Limb (tissue), 2 donors: ENCODE results near the gene PRRG1.
"Not testable (repeated sequence)": the region's sequence is repeated elsewhere in the genome, so short reads cannot be mapped to it uniquely, and the experiment has no call there.

ENCODE experiments used
- DNase-seq, 2 donors: peaks; one replicate each; pipeline ENCODE4 v3.0.0-alpha.2; 2016; ENCODE audit errors: extremely low spot score in 2 of 2

PRRG1 gene

DNA sequence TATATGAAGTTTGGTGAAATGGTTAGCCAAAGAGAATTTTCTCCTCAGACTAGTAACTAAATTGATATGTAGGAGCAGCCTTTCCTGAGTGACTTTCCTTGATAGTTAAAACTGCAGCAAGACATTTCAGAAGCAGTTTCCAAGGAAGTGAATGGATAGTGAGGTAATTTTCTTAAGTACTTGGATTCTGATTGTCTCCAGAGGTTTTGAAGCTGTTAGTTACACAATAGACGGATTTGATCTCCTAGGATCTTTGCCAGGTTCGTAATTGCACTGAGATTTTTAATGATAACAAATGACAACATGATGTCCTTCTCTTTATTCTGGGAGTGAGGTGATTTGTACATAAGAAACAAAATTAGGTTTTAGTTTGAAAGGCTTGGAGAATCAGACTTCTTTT, 29.2 kb downstream of the PRRG1 start:
- no peak for DNase-seq

DNA sequence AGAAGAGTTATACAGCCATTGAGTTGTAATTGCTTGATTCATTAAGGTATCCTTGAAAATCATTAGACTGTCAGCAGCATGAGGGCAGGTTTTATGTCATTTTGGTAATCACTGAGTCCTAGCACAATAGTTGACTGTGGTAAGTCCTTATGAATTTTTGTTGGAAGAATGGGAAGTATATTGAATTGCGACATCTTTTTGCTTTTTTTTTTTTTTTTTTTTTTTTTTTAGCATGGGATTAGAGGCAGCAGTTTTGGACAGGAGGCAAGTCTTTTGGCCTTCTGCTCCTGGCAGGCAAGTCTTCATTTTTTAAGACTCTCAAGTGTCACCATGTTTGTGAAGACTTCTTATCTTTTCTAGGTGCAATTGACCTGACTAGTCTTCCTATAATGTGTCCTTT, 29.7 kb downstream of the PRRG1 start:
- DNase-seq, result no peak

DNA sequence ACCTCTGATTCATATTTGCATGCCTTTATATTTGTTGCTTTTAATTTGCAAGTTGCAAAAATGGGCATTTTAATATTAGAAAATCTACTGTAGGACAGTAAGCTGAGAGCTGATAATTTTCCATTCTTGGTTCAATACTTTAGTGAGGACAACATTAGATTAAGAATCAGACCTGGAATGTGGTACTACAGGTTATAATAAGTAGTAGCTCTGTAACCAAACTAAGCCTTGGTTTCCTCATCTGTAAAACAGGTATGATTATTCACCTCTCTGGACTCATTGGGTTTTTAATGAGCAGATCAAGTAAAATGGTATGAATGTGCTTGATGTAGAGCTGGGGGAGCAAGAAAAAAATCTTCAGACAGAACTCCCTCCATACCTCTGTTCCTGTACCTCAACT, 31.1 kb downstream of the PRRG1 start:
- no peak for DNase-seq

DNA sequence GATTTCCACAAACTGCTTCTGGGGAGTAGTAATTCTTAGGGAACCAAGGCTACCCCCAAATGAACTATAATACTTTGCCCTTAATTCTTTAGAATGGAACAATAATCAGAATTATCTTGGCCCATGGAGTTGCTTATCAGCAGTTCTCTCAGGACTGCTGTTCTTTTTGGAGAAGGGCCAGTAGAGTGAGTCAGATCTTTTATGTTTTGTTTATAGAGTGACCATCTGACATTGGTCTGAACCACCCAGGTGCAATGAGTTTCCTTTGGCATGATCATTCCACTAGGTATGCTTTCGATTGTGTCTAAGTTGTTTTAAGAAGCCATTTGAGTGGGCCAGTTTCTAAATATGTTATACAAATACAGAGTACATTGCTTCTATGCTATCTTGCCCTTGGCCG, 31.8 kb downstream of the PRRG1 start:
- no peak for DNase-seq

DNA sequence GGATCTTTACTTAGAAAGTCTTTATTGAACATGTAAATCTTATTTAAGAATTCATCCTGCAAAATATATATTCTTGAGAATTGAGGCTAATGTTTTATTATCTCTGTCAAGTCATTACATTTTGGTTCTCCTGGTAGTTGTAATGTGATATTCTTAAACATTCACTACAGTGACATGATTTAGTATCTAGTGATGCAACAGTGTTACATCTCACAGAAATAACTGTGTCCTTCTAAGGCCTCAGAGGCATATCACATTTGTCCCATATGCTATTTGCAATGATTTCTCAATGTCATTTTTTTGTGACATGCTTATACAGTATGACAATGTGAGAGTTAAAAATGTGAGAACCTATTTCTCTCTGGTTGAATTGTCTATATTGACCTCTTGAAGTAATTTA, 34.1 kb downstream of the PRRG1 start:
- no peak for DNase-seq

DNA sequence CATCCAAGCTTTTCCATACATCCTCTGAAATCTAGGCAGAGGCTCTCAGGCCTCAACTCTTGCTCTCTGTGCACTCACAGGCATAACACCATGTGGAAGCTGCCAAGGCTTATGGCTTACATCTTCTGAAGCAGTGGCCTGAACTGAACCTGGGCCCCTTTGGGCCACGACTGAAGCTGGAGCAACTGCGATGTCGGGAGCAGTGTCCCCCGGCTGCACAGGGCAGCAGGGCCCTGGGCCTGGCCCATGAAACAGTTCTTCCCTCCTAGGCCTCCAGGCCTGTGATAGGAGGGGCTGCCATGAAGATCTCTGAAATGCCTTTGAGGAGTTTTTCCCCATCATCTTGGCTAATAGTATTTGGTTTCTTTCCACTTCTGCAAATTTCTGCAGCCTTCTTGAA, 39.2 kb downstream of the PRRG1 start:
- no peak for DNase-seq

DNA sequence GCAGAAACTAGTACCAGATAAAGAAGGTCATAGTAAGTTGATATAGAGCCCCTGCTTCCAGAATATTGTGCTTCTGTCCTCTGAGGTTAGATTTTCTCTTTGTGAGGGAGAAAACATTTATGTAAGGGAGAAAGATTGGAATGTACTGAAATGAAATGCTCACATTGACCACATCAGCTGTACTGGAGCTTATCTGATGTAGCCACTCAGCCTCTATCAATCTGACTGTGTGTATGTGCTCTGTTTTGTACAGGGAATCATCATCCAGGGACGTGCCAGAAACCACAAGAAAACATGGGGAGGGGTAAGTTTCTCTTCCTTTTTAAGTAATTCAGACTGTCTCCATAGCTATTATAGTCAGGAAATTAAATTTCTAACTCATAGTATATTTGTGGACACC, 56.8 kb downstream of the PRRG1 start:
- no peak for DNase-seq

DNA sequence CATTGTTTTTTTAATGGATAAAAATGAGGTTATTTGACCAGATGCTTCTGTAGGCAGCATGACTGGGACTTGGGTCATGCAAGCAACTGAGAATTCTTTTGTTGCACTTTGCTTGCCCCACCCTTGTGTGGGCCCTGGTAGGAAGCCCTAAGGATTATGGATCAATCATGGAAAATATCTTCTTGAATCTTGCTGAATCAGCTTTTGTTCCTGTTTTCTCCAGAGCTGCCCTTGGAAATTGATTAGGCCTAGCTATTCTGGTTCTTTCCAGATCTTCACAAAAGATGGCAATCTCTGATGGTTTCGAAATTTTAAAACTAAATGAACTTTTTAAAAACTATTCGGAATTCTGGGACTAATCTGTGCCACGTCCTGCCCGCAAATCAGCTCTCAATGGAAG, 58.6 kb downstream of the PRRG1 start:
- no peak for DNase-seq

DNA sequence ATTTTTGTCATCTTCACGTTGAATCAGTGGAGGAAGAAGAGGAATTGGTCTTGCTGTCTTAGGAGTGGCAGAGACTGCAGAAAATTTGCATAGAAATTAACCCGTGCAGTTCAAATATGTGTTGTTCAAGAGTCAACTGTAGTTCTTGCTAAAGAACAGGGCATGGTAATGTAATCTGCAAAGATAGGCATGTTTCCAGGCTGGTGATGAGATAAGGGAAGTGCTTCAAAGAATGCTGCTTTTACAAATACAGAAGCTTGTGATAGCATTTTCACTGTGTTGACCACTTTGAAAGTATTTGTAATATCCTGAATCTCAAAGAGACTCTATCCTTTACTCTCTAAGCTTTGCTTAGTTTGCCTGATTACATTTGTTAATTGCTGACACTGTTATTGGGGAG, 60.1 kb downstream of the PRRG1 start:
- DNase-seq, result no peak

DNA sequence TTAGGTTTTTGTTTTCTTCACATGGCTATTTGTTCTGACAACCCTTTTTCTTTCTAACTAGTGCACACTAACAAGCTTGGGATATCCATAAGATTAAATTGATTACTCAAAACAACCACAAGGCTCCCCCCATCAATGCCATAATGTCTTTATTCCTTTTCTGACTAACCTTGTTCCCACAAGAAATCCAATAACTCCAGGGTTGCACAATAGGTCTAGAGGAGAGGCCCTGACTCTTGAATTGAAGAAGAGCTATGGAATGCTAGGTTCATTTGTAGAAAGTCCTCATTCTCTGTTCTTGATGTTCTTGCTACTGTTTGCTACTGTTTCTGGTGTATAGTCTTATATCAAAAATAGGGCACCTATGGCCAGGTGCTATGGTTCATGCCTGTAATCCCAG, 71.0 kb downstream of the PRRG1 start:
- no peak for DNase-seq

DNA sequence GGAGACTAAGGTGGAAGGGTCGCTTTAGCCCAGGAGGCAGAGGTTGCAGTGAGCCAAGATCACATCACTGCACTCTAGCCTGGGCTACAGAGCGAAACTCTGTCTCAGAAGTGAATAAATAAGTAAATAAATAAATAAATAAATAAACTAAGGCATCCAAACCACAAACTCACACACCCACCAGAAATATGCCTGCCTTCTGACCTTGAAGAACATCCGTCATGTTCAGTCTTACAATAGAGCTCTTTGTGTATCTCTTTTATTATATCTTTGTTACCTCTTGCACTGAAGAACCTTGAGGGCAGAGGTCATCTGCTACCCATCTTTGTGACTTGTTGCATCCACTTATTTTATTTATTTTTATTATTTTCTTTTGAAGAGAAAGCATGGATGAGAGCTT, 71.6 kb downstream of the PRRG1 start:
- DNase-seq, result no peak

DNA sequence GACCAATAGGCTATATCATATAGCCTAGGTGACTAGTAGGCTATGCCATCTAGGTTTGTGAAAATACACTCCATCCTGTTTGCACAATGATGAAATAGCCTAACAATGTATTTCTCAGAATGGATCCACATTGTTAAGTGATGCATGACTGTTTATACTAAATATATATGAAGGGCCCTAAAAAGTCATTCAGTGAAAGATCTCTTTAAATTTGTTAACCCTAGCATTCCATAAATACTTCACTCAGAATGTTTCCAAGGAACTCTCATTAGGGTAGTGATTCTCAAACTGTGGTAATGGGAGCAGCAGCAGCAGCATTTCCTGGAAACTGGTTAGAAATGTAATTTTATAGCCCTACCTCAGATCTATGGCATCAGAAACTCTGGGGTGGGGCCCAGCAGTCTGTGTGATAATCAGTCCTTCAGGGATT, 74.9 kb downstream of the PRRG1 start:
- no peak for DNase-seq

DNA sequence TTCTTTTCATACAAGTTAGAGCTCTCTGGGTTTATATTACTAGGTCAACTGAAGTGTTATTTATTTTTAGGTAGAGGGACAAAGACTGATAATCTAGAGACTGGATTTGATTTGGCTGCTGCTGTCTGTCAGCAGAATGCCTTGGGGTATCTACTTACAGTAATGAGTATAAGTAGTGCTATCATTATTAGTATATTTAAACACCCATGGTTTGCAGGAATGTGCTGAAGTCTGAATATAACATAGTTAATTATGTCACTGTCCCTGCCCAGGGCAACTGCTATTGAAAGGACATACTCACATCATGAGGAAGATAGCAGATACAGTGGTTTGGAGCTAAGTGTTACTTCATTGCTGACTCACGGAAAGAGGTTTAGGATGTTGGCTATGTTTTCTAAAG, 76.2 kb downstream of the PRRG1 start:
- DNase-seq, result no peak

DNA sequence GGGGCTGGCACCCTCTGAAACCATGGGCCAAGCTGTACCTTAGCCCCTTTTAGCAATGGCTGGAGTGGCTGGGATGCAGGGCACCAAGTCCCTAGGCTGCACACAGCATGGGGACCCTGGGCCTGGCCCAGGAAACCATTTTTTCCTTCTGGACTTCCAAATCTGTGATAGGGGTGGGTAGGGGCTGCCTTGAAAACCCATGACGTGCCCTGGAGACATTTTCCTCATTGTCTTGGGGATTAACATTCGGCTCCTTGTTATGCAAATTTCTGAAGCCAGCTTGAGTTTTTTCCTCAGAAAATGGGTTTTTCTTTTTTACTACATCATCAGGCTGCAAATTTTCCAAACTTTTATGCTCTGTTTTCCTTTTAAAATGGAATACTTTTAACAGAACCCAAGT, 79.8 kb downstream of the PRRG1 start:
- not testable (repeated sequence) for DNase-seq

DNA sequence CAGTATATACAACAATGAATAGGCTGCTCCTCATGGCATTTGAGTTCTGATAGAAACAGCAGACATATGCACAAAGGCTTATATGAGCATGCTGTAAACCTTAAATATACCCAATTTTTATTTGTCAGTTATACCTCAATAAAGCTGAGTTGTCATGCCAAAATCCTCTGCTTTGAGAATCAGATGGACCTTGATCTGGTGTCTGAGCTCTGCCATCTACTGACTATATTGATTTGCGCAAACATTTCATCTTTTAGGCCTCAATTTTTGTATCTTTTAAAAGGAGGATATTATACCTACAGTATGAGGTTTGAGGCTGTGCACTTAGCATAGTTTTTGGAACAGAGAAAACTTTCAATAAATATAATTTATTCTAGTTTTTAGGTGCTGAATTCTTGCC, 85.2 kb downstream of the PRRG1 start:
- DNase-seq, result no peak

DNA sequence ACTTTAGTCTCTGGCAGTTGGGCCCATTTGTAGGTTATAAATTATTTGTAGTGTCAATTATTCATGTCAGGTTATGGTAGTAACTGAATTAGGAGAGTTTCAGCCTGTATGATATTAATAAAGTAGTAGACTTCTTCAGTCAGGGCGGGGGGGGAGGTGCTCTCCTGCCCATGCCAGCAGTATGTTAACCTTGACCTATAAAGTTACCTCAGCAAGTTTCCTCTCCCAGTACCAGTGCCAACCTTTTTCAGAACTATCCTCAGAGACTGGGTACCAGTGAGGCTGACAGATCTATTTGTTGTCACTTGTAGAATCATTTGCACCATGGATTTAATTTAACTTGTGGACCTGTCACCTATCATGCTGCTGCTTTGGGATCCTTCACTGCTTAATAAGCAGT, 88.0 kb downstream of the PRRG1 start:
- DNase-seq, result no peak

DNA sequence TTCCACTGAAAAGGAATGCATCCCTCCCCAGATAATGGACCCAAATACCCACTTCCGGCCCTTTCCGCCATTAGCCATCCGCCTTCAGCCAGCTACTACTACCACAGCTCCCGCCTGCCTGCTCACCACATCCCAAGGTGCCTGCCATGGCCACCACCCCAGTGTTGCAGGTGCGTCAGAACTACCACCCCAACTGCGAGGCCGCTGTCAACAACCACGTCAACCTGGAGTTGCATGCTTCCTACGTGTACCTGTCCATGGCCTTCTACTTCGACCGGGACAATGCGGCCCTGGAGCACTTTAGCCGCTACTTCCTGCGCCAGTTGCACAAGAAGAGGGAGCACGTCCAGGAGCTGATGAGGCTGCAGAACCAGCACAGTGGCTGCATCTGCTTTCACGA, 92.2 kb downstream of the PRRG1 start:
- no peak for DNase-seq

DNA sequence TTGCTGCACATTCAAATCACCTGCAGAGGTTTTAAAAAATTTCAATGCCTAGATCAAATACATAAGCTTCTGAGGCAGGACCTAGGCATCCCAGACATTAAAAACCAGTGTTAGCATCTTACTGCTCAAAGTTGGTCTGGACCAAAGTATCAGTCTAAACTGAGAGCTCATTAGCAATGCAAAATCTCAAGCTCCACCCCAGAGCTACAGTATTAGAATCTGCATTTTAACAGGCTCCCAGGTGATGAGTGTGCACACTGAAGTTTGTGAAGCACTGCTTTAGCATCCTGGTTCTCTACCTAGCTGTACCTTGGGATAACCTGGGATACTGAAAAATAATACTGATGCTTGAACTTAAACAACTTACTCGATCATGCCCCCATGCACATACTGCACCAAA, 96.0 kb downstream of the PRRG1 start:
- no peak for DNase-seq

DNA sequence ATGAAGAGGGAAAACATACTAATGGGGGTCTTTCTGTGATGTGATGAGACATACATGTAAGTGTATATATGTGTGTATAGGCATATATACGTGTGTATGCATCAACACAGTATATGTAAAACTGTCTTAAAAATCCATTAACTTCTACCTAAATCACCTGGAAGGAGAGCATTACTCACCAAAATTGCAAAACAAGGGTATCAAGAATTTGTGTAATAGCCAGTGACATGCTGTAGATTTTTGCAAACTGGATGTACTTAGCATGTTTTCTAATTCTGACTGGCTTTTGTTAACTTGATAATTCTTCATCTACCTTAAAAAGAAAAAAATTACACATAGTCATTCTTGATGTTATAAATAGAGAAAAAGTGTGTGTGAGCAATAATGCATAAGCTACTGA, 104.7 kb downstream of the PRRG1 start:
- no peak for DNase-seq

DNA sequence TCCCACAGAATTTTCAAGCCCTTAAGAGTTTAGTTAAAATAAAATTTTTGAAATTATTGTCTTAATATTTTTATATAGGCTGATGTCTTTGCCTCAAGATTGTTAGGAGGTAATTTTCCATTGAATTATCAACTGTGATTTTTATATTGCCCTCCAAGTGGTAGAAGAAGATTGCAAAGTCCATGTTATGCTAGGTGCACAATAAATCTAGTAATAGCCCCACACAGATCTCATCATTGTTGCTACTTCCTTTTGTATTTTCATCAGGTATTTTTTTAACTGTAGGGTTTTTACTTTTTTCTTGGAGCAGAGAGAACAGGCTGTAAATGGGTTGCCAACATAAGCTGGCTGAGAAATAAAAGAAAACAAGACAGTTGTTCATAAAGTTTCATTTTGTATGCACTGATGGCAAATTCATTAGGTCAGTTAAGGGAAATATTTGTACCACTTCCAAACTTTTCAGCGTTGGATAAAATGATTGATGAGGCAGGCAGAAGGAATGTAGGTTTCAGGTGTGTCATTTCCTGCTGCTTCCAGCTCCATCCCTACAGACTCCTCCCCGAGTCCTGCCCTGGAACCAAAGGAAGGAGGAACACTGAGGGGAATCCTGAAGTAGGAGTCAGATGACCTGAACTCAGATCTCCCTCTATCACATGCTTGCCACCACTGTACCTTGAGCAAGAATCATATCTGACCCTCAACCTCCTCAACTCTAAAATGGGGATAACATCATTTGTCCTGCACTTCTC, 105.5 kb downstream of the PRRG1 start:
- no peak for DNase-seq

DNA sequence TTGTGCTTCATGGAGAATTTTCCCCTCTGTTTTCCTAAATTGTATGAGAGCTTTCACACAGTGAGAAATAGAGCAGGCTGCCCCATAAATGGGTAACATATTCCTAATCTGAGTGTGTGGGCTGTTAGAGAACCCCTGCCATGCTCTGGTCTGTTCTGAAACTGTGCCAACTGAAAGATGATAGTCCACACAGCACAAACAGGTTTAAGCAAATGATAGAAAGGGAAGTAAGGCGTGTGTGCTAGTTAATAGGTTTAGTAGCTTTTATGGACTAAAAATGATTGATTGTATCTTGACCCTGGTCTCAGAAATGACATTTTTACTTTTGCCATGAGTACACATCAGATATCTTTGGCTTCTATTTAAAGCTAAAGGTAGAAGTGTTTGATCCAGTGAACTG, 106.2 kb downstream of the PRRG1 start:
- no peak for DNase-seq

DNA sequence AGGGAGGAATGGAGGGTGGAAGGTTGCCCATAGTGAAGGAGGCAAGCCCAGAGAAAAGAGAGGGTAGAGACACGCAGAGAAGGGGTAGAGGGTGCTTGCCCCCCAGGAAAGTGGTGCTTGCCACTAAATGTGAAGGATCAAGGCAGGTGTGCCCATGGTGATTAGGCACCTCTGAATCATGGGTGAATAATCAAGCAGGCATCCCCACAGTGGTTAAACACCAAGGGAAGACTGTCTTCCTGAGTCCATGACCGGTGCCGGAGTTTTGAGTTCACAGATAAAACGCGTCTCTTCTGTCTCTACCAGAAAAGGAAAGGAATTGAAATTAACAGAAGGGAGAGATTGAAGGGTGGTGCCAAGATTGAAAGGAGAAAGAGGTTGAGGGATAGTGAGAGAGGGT, 111.1 kb downstream of the PRRG1 start:
- not testable (repeated sequence) for DNase-seq

DNA sequence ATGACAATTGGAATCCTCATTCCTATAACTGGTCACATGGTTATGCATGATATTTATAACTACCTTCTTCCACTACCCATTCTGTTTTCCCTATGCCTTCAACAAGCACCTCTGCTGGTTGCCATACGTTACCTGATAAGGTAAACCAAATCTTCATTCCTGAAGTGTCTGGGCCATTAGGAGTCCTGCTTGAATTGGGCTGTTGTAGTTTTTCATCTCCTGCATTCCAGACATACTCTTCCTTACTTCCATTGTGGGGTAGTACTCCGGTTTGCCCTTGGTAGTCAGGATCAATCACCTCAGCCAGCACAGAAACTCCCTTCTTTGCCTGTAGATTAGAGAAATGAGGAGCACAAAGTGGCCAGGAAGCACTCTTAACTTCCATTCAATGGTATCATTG, 113.2 kb downstream of the PRRG1 start:
- DNase-seq, result no peak

DNA sequence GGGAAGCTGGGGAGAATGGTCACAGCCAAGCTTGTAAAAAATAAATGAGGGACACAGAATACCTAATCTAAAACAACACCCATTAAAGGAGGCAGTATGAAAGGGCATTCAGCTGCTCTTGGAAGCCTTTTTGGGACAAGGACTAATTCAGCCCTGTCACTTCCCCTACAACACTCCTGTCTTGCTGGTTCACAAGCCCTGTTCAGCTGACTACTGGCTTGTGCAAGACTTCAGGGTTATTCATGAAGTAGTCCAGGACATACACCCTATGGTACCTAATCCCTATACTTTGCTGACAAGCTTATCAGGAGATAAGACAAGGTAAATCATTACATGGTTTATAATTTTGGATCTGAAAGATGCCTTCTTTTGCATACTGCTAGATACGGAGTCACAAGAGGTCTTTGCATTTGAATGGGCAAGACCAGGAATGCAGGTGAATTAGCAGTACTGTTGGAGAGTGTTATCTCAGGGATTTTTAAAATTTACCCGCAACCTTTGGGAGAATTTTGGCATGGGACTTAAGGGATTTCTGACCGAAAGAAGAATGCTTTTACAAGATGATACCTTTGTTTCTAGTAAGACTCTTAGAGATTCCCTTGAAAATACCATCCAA, 119.1 kb downstream of the PRRG1 start:
- no peak for DNase-seq
